ACC112 (cell line): Measurements from ENCODE around the gene FER1L5.
"Not testable (repeated sequence)": the region's sequence is repeated elsewhere in the genome, so short reads cannot be mapped to it uniquely, and the experiment has no call there.

Source experiments
- H2AFZ ChIP-seq: fragments of 200-600 bp; sonication (generic); one replicate; pipeline ENCODE4 v1.6.0; 2017; ENCODE audit warnings: antibody characterized with exemption, low read length; ENCODE audit not compliant: unreplicated experiment
- H3K27ac ChIP-seq: fragments of 200-600 bp; sonication (generic); 2 replicates; pipeline ENCODE4 v1.5.1; 2014; ENCODE audit warnings: low read depth, mild to moderate bottlenecking, antibody characterized with exemption, low read length, moderate library complexity
- H3K27me3 ChIP-seq: fragments of 200-600 bp; sonication (generic); 2 replicates; pipeline ENCODE4 v1.6.1; 2014; ENCODE audit warnings: mild to moderate bottlenecking, antibody characterized with exemption, low read length, moderate library complexity, mixed read lengths; ENCODE audit not compliant: insufficient read depth
- H3K36me3 ChIP-seq: fragments of 200-600 bp; sonication (generic); 2 replicates; pipeline ENCODE4 v1.6.1; 2016; ENCODE audit warnings: mild to moderate bottlenecking, antibody characterized with exemption, low read length, moderate library complexity, mixed read lengths; ENCODE audit not compliant: insufficient read depth
- H3K4me1 ChIP-seq: fragments of 200-600 bp; sonication (generic); one replicate; pipeline ENCODE4 v1.6.1; 2016; ENCODE audit warnings: low read length, mixed read lengths; ENCODE audit not compliant: insufficient read depth, unreplicated experiment, control insufficient read depth
- H3K4me3 ChIP-seq: fragments of 200-600 bp; sonication (generic); 2 replicates; pipeline ENCODE4 v1.5.1; 2014; ENCODE audit warnings: mild to moderate bottlenecking, low read depth, low read length
- H3K79me2 ChIP-seq: fragments of 200-600 bp; sonication (generic); one replicate; pipeline ENCODE4 v1.6.0; 2016; ENCODE audit warnings: low read length; ENCODE audit not compliant: control insufficient read depth, unreplicated experiment, insufficient read depth

FER1L5 gene

GRCh38 chr2:96636551-96637171 is 5.9 kb upstream of the FER1L5 start:
- Histone ChIP-seq H3K4me3 (peak overlapping the region; percentile 82), H3K4me1 (peaks cover 23% of the 10 kb centered on the region), H3K27ac (no peak overlapping the region), H3K36me3 (no peaks in the 10 kb centered on the region), H2AFZ (no peak overlapping the region), H3K27me3 (no peaks in the 10 kb centered on the region), H3K79me2 (peaks cover 34% of the 10 kb centered on the region)

GRCh38 chr2:96637385-96638143 is 5.0 kb upstream of the FER1L5 start:
- peak overlapping the region; percentile 82 for H3K4me3 ChIP-seq
- H3K27me3 ChIP-seq, result no peaks in the 10 kb centered on the region
- peak overlapping the region; percentile 28 for H2AFZ ChIP-seq
- no peaks in the 10 kb centered on the region for H3K36me3 ChIP-seq
- peak overlapping the region; percentile 82 for H3K27ac ChIP-seq
- peaks cover 34% of the 10 kb centered on the region for H3K79me2 ChIP-seq
- H3K4me1 ChIP-seq, result peaks cover 17% of the 10 kb centered on the region

DNA sequence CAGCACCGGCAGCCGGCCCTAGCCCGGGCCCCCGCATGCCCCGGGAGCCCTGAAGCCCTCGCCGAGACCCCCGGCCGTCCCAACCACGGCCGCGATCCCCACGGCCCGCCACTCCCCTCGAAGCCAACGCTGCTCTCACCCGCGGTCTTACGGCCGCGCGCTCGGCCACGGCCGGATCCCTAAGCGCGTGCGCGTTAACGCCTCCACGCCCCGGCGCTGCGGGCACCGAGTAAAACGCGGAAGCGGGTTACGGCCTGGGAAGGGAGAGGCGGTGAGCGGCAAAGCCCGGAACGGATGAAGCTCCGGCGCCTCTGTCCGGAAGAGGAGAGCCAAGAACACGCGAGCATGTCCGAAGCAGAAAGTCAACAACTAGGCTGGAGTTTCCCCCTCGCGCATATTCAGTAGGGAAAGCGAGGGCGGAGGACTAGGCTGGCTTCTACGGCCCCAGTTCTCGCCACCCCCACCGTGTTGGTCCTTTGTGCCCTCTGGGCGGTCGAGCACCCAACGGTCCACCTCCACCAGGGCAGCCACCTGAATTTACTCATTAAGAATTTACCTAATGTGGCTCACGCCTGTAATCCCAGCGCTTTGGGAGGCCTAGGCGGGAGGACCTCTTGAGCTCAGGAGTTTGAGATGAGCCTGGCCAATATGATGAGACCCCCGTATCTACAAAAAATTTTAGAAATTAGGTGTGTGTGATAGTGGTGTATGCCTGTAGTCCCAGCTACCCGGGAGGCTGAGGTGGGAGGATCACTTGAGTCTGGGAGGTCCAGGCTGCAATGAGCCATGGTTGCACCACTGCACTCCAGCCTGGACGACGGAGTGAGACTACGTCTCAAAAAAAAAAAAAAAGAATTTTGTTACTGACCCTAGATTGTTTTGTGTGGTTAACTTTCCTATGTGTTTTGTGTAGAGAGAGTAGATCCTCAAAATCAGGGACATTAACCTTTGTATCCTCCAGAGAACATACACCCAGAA is 4.1 kb upstream of the FER1L5 start, which contains the start of gene KANSL3:
KANSL3 (minus strand) TSS at position 169 of the 978 bp plus-strand sequence. CDS start 1,177 bp downstream, outside the sequence.
- H2AFZ ChIP-seq, result peak within 1 kb of the TSS; percentile 75
- H3K4me1 ChIP-seq, result peaks cover 21% of the 10 kb centered on the region
- H3K36me3 ChIP-seq, result no peaks in the 10 kb centered on the region
- H3K27ac ChIP-seq, result peak within 1 kb of the TSS; percentile 82
- no peaks in the 10 kb centered on the region for H3K27me3 ChIP-seq
- H3K79me2 ChIP-seq, result peaks cover 34% of the 10 kb centered on the region
- peak within 1 kb of the TSS; percentile 82 for H3K4me3 ChIP-seq

- Histone ChIP-seq H3K79me2 (no peaks in the 10 kb centered on the region), H2AFZ (no peak overlapping the region), H3K36me3 (no peaks in the 10 kb centered on the region), H3K4me1 (peaks cover 4% of the 10 kb centered on the region), H3K4me3 (no peak overlapping the region), H3K27me3 (no peaks in the 10 kb centered on the region), H3K27ac (no peak overlapping the region)
Observed at GRCh38 chr2:96647681-96648080, 5.1 kb downstream of the FER1L5 start.

- Histone ChIP-seq H2AFZ (no peak overlapping the region), H3K79me2 (no peaks in the 10 kb centered on the region), H3K27me3 (no peaks in the 10 kb centered on the region), H3K36me3 (no peaks in the 10 kb centered on the region), H3K4me3 (no peak overlapping the region), H3K27ac (no peak overlapping the region), H3K4me1 (no peaks in the 10 kb centered on the region)
Observed at GRCh38 chr2:96648306-96648930, 5.9 kb downstream of the FER1L5 start.

DNA sequence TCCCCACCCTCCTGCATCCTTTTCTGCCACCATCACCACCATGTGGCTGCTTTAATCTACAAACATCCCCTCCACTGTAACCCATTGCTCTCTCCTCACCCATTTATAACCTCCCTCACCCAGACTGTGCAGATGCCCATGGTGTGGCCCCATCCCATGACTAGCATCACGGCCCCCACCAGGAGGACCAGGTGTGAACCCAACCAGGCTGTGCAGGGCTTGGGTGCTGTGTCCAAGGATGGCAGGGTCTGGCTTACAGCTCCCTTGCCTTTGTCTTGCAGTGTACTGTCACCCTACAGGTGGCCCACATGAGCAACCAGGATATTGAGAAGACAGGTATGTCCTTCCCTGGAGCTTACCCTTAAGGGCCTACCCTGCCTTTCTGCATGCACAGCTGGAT is 6.8 kb downstream of the FER1L5 start:
- no peaks in the 10 kb centered on the region for H3K27me3 ChIP-seq
- no peaks in the 10 kb centered on the region for H3K36me3 ChIP-seq
- H3K4me3 ChIP-seq, result no peak overlapping the region
- no peak overlapping the region for H3K27ac ChIP-seq
- H2AFZ ChIP-seq, result no peak overlapping the region
- no peaks in the 10 kb centered on the region for H3K4me1 ChIP-seq
- H3K79me2 ChIP-seq, result no peaks in the 10 kb centered on the region

GRCh38 chr2:96651793-96652192 is 9.2 kb downstream of the FER1L5 start:
- Histone ChIP-seq H3K79me2 (no peaks in the 10 kb centered on the region), H3K27ac (no peak overlapping the region), H2AFZ (no peak overlapping the region), H3K36me3 (no peaks in the 10 kb centered on the region), H3K4me3 (no peak overlapping the region), H3K4me1 (no peaks in the 10 kb centered on the region), H3K27me3 (no peaks in the 10 kb centered on the region)

GRCh38 chr2:96654791-96655190 is 12.2 kb downstream of the FER1L5 start:
- not testable (repeated sequence) for H3K4me3 ChIP-seq, H3K27me3 ChIP-seq, H3K36me3 ChIP-seq, H2AFZ ChIP-seq, H3K4me1 ChIP-seq, H3K79me2 ChIP-seq, H3K27ac ChIP-seq

DNA sequence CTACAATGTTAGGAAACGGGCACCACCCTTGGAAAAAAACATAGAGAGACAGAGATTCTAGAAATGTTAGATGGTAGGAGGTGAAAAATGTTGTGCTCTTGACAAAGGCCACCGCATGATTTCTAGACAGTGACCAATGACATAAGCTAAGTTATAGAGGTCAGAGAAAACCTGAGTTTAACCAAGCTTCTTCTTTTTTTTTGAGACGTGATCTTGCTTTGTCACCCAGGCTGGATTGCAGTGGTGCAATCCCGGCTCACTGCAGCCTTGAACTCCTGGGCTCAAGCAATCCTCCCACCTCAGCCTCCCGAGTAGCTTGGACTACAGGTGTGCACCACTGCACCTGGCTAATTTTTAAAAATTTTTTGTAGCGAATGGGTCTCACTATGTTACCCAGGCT is 13.0 kb downstream of the FER1L5 start:
- Histone ChIP-seq H3K27me3 (no peaks in the 10 kb centered on the region), H3K36me3 (no peaks in the 10 kb centered on the region), H3K4me3 (no peak overlapping the region), H3K4me1 (no peaks in the 10 kb centered on the region), H2AFZ (no peak overlapping the region), H3K79me2 (no peaks in the 10 kb centered on the region), H3K27ac (no peak overlapping the region)

GRCh38 chr2:96656540-96656939 is 14.0 kb downstream of the FER1L5 start:
- no peaks in the 10 kb centered on the region for H3K27me3 ChIP-seq

More at GRCh38 chr2:96656540-96656939, 14.0 kb downstream of the FER1L5 start:
- Histone ChIP-seq H3K79me2 (no peaks in the 10 kb centered on the region), H3K27ac (no peak overlapping the region), H3K4me3 (no peak overlapping the region), H2AFZ (no peak overlapping the region), H3K4me1 (no peaks in the 10 kb centered on the region), H3K36me3 (no peaks in the 10 kb centered on the region)
